ENCODE results near the gene POU2AF1.

Gene POU2AF1

GRCh38 chr11:111384494-111384893, 5.4 kb upstream of the POU2AF1 start:
- no peak for DNase-seq

- no peak for DNase-seq
These were observed 3.4 kb upstream of the POU2AF1 start for GRCh38 chr11:111382451-111382850.

GRCh38 chr11:111379602-111380136, 594 bp upstream of the POU2AF1 start:
- DNase-seq: no peak

- no peak for DNase-seq
These were observed 752 bp downstream of the POU2AF1 start for GRCh38 chr11:111378185-111378860.

- DNase-seq: no peak
These were observed 2.7 kb downstream of the POU2AF1 start for GRCh38 chr11:111376181-111376871.

- DNase-seq: no peak
These were observed 5.5 kb downstream of the POU2AF1 start for GRCh38 chr11:111373590-111373989.

- no peak for DNase-seq
These were observed 6.5 kb downstream of the POU2AF1 start for GRCh38 chr11:111372538-111372937.

- DNase-seq: no peak
These were observed 8.0 kb downstream of the POU2AF1 start for GRCh38 chr11:111370902-111371578.

GRCh38 chr11:111370270-111370901, 8.7 kb downstream of the POU2AF1 start:
- DNase-seq: no peak

- DNase-seq: no peak
These were observed 10.9 kb downstream of the POU2AF1 start for GRCh38 chr11:111368285-111368560.

GRCh38 chr11:111367411-111368284, 11.4 kb downstream of the POU2AF1 start:
- DNase-seq: no peak

GRCh38 chr11:111366560-111367410, 12.3 kb downstream of the POU2AF1 start:
- no peak for DNase-seq

- no peak for DNase-seq
These were observed 13.1 kb downstream of the POU2AF1 start for GRCh38 chr11:111365722-111366559.

- no peak for DNase-seq
These were observed 14.6 kb downstream of the POU2AF1 start for GRCh38 chr11:111364503-111364902.

GRCh38 chr11:111363985-111364384, 15.1 kb downstream of the POU2AF1 start:
- DNase-seq: no peak

GRCh38 chr11:111362887-111363411, 16.1 kb downstream of the POU2AF1 start:
- no peak for DNase-seq

- DNase-seq: no peak
These were observed 17.2 kb downstream of the POU2AF1 start for GRCh38 chr11:111361874-111362273.

- DNase-seq: no peak
These were observed 17.8 kb downstream of the POU2AF1 start for GRCh38 chr11:111361052-111361801.
